HG03469 (cell line): ENCODE measurements around the gene ELL.

Source experiments
- ATAC-seq: cut with Tn5 transposase; IDR thresholded peaks from one replicate; pipeline ENCODE4 v1.9.1; 2021; ENCODE audit warnings: mild to moderate bottlenecking, moderate library complexity, moderate number of reproducible peaks; ENCODE audit not compliant: unreplicated experiment

Gene ELL

DNA sequence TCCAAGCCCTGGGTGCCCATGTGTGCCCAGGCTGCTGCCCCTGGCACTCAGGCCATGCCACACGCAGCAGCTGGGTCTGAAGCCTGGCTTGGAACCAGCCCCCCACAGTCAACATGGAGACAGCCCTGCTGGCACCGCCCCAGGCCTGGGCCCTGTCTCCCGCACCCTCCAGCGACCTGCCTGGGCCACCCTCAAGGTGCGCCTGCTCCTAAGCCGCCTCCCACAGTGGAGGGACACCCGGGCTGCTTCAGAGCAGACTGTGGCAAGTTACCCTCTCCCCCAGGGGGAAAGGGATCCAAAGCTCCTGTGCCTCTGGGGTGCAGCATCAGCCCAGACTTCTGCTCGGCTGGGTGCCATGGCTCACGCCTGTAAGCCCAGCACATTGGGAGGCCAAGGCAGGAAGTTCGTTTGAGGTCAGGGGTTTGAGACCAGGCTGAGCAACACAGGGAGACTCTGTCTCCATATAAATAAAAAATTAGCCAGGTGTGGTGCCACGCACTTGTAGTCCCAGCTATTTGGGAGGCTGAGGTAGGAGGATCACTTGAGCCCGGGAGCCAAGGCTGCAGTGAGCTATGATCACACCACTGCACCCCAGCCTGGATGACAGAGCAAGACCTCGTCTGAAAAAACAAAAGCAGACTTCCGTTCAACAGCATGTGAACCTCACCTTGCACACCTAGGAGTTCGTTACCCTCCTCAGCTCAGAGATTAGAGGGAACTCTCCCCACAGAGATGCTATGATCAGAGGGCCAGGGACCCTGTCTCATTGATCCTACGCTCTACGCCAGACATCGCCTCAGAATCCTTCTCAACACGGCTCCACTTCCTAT lies 15.6 kb downstream of the ELL start:
- ATAC-seq = no peak

DNA sequence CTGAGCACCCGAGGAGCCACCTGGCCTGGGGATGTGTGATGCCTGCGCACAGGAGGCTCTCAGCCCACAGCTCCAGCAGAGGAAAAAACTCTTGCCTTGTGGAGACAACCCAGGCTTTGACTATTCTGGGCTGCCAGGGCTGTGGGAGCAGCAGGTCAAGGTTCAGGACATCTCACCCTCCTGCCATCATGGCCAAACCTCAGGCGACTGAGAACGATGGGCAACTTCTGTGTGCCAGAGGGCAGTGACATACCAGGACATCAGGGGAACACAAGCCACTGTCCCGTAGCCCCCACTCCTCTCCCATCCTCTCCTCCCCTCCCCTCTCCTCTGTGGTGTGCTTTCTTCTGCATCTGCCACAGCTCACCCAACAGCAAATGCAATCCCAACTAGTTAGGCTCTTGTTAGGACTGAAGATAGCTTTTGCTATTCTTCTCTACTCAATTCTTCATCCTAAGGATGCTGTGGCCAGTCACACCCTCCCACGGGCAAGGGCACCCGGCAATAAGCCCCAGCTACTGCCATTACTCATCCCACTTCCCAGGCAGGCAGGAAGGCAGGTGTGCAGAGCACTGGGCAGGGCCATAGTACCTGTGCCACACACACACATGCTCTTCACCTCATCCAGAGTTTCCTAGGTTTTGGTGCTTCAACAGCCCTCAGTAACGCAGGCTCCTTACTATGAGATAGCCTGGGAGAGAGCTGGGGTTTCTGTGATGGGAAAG lies 16.8 kb downstream of the ELL start:
- ATAC-seq = no peak

DNA sequence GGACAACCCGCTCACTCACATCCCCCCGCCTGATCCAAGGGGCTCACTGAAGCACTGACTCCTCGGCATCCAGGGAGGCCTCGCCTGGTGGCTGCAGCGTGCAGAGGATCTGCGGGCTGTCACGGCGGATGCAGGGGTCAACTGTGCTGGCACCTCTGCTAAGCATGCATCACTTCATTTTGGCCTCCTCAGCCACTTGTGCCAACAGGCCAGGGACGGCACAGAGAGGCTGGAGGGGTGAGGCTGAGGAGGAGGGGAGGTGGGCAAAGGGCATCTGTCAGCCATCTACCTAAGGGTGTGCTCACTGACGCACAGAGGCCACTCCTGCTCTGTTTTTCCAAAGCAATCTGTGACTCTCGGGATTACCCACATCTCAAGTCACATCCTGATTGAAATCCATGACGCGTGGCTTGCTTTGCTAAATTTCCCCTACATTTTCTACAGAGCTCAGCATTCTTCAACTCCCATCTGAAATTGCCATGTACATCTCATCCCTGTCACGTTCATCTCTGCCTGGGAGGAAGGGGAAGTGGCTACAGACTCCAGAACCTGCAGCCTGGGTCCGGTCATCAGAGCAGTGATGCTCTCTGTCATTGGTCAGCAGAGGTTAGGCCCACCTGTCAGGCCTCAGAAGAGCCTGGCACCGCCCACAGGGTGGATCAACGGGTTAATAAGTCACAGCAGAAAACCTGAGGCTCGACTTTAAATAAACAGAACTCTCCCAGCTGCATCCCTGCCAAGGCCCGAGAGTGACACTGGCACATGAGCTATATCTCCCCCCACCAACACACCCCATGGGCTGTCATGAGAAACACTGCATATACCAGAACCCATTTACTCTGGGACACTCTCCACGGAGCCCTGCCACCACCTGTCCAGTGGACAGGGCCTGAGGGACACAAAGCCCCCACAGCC lies 17.6 kb downstream of the ELL start:
- ATAC-seq = no peak

DNA sequence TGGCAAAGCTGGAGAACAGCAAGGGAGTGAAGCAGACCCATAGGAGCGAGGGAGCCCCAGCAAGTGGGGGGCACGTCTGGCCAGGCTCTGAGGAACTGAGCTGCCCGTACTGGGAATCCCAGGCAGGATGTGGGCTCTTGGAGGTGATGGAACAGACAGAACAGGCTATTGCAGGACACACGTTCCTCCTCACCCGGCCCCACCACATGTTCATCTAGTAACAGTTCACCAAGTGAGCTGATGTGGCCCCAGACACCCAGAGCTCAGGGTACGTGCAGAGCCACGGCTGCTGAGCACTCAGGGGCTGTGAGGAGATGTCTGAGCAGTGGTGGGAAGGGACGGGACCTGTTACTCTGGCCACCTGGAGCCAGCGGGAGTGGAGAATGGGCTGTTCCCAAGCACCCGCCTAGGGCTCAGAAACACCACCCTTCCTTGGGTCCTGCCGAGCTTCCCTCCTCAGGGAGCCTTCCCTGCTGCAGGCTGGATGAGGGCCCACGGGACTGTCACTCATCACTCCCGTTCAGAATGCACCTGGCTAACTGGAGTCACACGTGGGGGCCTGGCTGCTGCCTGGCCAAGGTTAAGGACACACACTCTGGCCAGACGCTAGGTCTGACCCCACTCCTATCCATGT lies 18.4 kb downstream of the ELL start:
- ATAC-seq = no peak

DNA sequence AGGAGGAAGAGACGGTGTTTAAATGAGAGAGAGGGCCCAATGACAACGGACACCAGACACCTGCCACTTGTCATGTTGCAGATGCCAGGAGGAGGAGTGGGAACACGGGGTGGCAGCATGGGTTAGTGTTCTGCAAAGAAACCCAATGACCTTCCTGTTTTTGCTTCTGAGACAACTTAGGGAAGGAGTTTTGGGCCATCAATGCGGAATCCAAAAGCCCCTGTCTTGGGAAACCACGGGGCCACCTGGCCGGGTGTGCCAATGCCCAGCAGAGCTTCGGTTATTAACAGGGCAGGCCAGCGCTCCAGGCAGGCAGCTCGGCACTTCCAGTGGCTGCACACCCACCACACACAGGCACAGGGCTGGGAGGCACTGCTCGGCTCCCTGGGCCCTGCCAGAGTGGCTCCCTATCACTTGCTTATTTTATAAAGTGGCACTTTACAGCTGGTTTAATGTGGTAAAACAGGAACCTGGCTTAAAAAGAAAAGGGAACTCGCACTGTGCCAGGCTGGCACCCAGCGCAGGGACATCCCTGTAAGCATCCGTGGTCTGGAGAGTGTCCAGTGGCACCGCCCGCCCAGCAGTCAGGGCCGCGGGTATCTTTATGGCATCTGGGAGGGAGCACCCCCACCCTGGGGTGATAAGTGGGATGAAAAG lies 19.1 kb downstream of the ELL start:
- no peak for ATAC-seq

DNA sequence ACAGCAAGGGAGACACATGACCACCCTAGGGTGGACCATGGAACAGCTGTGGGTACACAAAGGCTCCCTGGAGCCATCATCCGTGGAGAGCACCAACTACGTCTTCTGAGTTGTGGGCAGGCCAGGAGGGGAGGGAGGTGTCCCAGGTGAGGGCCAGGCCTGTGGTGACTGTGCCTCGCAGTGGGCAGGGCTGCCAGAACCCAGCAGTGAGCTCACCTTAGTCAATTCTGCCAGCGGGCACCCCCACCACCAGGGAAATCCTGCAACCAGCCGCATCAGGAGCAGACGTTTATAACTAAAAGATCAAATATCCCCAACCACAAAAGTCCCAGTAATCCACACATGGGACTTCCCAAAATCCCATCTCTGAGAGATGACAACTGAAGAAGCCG lies 19.6 kb downstream of the ELL start:
- ATAC-seq = no peak

DNA sequence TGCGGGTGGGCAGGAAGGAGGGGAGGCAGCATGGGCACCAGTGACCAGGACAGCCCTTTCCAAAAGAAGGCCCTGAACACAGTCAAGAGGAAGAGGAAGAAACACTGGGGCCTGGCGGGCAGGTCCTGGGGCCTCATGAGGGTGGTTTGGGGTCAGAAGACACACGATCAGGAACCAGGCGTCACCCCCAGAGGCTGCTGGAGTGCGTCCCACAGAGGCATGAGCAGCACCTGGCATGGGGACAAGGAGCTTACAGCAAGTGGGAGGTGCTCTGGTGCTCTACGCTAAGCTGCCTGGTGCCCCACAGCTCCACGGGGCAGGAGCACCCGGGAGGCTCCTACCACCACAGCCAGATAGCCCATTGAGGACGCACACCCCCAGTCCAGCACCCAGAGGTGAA lies 20.0 kb downstream of the ELL start:
- ATAC-seq = no peak

DNA sequence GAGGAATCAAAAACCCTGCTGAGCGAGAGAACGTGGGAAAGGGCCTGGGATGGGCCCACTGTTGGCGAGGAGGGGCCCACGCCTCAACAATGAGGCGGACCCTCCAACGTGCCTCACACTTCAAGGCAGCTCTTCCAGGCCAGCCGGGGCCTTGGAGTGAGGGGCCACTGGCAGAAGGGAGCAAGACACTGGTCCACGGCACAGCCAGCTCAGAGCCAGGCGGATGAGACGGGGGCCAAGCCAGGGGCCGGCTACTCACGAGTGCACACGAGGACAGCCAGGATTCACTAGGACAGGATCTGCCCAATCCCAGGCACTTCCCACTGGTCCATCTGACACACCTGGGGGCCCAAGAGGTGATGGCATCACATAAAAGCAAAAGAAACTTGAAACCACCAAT lies 20.5 kb downstream of the ELL start:
- ATAC-seq = no peak

DNA sequence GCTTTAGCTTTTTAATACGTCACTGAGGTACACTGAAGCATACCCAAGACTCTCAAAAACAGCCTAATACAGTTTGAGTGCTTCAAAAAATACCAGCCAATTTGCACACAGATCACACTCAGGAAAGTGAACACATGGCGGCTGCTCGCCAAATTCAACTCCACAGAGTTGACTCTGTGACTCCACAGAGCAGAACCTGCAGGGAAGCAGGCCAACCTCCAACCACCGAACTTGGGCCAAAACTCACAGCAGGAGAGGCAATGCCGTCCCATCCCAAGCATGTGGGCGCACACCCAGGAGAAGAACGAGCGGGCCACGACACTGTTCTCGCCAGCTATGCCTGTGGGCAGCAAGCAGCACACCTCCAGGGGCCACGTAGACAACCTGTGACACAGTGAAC lies 21.1 kb downstream of the ELL start:
- ATAC-seq = no peak

DNA sequence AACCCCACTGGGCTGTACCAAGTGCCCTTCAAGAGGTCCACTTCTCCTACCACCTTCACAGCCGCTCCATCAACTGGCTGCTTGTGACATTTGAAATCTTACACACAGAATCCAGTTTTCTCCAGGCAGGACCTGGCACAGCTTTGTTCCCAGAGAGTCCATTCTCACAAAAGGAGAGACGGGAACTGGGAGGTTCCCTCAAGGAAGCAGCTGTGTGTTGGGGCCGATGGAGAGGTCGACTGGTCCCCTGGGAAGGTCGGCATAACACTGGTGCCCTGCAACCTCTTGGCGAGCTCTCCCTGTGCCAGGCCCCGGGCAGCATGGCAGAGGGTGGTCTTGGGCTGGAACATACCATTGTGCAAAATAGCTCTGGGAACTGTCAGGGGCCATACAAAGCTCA lies 21.5 kb downstream of the ELL start:
- ATAC-seq = no peak

DNA sequence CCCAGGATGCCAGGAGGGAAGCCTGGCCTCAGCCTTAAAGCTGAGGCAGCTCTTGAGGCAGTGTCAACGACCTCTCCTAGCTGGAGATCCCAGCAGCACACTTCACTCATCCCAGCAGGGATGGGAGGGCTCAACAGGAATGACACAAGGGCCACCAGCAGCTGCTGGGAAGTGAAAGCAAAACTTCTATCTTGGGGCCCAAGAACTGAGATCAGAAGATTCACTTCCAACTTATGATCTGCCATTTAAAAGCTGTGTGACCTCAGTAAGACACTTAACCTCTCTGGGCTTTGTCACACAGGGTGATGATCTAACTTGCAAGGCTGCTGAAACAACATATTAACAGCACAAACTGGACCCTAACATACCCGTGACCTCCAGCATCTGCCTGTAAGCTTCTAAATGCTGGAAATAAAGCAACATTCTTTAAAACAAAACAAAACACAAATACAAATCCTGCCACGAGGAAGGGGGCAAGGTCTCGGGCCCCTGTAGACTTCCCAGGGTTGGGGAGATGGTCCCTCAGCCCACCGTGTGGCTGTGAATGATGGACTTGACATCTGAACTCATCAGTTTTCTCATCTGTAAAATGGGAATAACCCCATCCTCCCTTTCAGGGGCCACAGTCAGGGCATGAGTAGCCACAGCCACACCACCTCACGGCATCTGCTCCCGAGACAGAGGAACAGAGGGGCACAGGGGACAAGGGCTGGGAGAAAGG lies 22.7 kb downstream of the ELL start:
- no peak for ATAC-seq

DNA sequence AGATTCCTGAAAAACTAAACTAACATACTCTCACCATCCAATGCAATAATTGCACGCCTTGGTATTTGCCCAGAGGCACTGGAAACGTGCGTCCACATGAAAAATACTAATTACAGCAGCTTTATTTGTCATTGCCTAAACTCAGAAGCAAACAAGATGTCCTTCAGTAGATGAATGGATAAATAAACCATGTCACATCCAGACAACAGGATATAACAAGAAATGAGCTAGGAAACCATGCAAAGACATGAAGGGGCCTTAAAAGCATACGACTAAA lies 25.0 kb downstream of the ELL start:
- ATAC-seq = no peak

DNA sequence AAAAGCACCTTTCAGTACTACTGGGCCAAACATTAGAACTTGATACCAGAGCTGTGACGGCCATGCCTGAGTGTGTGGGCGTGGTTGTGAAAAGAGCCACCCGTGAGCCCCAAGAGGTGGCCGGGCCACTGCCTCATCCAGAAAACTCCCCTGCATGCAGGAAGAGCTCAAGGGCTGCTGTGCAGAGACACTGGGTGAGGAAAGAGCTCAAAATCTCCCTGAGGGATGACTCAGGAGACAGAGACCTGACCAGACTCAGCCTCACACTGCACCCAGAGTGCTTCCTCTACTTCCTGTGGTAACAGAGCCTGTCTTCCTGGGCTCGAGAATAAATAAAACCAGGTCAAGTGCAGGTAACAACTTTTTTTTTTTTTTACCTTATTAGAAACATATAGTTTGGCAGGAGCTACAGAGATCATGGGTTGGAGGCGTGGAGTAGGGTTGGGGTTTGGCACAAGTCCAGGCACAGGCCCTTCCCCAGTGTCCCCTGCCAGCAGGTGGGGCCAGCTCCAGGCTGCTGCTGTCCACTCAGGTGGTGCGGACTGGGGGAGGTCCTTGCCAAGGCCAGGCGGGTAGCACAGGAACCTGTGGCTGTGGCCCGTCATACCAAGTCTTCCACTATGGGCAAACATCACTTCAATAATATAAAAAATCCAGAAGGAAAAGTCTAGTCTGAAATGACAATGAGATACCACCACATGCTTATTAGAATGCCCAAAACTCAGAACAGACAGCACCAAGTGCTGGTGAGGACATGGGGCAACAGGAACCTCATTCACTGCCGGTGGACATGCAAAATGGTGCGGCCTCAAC lies 25.5 kb downstream of the ELL start:
- ATAC-seq = no peak

DNA sequence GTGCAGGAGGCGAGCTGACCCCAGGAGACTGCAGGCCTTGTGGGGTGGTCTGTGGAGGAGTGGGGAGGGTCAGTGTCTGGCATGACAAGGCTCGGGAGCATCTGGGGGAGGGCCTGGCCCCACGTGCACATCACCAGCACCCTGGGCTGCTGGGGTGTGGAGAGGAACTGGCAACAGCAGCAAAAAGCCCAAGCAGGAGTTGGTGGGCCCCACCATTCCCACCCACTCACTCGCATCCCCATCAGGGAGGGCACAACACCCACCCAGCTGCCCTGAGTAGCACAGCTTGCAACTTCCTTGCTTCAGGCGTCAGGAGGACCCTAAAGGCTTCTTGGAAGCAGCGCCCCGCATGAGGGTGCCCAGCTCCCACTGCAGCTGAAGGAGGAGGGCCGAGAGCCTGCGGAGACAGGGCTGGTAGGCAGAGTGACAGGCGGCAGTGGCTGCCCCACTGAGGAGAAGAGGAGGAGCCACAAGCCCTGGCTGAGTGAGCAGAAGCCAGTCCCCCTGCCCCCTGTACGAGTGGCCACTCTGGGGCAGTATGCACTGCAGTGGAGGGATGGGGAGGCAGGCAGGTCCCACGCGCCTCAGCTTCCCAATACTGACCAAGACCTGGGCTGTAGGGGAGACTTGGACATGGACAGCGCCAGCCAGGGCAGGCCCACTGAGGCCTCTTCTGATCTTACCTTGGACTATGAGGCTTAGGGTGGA lies 26.5 kb downstream of the ELL start:
- no peak for ATAC-seq

DNA sequence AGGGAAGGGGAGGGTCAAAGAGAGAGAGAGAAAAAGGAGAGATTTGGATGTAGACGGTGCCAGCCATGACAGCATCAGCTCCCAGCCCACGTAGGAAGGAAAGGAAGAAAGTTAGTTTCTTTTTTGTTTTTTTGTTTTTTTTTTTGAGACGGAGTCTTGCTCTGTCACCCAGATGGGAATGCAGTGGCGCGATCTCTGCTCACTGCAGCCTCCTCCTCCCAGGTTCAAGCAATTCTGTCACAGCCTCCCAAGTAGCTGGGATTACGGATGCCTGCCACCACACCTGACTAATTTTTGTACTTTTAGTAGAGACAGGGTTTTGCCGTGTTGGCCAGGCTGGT lies 27.6 kb downstream of the ELL start:
- ATAC-seq = no peak

DNA sequence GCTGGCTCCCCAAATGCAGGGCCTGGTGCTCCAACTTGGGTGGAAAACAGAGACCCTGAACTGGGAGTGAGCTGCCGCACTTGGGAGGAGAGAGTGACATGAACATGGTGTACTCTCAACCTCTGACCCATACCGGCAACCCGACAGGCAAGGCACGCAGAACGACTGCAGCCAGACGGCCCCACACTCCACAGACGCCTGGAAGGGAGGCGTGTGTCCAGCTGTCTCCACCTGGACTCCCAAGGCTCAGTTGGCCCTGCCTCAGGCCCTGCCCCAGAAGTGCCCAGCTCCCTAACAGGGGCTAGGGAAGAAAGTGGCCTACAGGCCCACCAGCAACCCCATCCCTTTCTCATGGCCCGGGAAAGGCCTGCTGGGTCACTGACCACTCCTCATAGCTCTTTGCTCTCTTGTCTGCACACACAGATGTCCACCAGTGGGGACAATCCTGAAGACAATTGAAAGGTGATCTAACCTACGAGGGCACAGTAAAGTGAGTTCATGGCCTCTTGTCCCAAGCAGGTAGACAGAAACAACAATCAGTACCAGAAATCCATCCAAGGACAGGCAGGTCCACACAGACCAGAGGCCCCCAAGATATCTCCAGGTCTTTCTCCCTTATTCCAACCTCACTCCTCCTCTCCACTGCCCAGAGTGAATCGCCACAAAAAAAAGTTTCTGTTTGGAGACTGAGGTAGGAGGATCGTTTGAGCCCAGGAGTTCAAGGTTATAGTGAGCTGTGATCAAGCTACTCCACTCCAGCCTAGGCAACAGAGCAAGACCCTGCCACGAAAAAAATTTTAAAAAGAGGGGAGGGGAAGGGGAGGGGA lies 28.2 kb downstream of the ELL start:
- ATAC-seq = no peak

DNA sequence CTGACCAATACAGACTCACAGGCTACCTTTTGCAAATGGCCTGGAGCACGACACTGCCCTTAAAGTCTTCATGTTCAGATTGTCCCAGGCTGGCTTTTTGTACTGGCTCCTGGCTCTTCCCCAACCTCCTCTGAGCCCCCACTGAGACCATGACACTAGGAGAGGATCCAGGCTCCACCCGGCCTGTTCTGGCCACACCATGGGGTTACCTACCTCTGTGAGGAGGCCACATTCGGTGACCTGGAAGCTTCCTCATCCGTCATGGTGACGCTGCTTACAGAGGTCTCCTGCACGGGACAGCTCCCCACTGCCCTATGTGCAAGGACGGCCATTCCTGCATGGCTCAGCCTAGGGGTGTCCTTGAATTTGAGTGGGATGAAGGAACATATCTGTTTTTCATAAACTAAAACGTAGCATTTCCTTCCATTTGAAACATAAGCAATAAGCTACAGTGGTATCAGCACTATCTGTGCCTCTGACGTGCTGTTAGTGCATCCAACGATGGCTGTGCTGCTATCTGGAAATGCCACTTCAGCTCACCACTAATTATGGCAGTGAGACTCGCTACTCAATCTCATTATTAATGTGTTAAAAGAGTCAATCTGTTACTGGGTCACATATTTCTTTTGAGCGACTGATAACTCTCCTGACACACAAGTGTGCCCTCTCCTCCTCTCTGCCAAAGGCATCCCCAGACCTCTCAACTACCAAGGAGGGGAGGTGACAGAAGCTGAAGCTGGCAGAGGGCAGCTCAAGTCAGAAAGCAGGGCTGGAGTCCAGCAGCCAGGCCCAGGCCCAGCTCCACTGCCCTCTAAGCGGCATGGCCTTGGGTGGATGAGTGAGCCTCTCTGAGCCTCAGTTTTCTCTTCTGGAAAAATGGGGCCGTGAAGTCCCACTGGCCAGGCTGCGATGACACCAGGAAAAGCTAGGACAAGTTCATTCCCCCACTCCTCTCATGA lies 29.6 kb downstream of the ELL start:
- ATAC-seq = no peak
